HG02798 (cell line): ENCODE results near the gene DCDC2.
"Not testable (repeated sequence)": the region's sequence is repeated elsewhere in the genome, so short reads cannot be mapped to it uniquely, and the experiment has no call there.

Experiments used
- ATAC-seq: cut with Tn5 transposase; IDR thresholded peaks from one replicate; pipeline ENCODE4 v1.9.1; 2021; ENCODE audit warnings: mild to moderate bottlenecking; ENCODE audit not compliant: unreplicated experiment, poor library complexity

The DCDC2 gene

GRCh38 chr6:24228681-24229255, 129.1 kb downstream of the DCDC2 start:
- no peak for ATAC-seq

GRCh38 chr6:24228123-24228522, 129.7 kb downstream of the DCDC2 start:
- ATAC-seq: no peak

- ATAC-seq: no peak
These were observed 130.3 kb downstream of the DCDC2 start for GRCh38 chr6:24227556-24227955.

GRCh38 chr6:24226541-24226940, 131.3 kb downstream of the DCDC2 start:
- no peak for ATAC-seq

GRCh38 chr6:24225838-24226237, 132.0 kb downstream of the DCDC2 start:
- no peak for ATAC-seq

GRCh38 chr6:24223115-24223919, 134.5 kb downstream of the DCDC2 start:
- no peak for ATAC-seq

GRCh38 chr6:24219670-24220069, 138.2 kb downstream of the DCDC2 start:
- no peak for ATAC-seq

DNA sequence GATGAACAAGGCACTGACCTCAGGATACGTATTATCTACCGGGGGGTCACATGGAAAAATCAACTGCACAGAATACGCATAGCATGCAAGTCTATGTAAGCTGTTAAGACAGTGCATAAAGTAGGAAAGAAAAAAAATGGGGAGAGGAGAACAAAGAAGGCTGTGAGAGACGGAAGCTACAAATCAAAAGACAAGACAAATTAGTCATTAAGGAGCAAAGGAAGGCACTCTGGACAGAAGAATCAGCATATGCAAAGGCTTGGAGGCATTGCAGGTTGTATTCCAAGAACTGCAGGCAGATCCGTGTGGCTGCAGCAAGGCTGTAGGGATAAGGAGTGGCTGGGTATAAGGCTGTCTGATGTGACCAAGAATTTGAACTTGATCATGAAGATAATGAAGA, 142.9 kb downstream of the DCDC2 start:
- no peak for ATAC-seq

DNA sequence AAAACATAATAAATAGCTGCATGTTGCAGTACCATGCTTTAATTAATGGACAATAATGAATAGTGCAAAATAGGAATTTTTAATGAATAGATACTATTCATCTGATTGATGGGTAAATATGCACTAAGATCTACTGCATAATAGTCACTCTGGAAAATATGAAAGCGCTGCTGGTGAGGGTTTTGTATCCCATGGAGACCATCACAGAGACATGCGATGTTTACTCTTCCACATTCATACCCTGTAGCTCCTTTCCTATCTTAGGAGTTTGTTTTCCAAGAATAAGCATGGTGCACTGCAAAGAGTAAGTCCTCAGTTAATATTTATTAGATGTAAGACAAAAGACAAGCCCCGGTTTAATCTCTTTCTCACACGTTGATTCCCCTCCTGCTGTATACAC, 150.4 kb downstream of the DCDC2 start:
- ATAC-seq: no peak

DNA sequence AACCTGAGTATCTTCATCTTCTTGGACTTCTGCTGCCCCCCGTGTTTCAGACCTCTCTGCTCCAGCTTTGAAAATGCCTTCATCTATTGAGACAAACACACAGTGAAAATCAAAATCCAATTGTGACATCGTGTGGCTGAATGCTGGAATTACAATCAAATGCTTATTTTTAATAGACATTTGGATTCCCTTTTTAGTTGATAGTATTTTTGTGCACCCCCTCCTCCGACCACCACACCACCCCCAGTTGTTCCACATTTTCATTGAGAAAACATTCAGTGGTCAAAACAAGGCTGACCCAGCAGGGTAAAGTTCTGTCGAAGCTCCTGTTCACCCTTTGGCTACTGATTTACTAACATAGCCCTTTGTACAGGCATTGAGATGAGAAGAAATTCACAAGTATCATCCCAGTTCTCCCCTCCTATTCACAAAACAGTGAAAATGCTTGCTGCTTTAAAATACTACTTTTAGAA, 152.8 kb downstream of the DCDC2 start:
- ATAC-seq: peak; percentile 62

DNA sequence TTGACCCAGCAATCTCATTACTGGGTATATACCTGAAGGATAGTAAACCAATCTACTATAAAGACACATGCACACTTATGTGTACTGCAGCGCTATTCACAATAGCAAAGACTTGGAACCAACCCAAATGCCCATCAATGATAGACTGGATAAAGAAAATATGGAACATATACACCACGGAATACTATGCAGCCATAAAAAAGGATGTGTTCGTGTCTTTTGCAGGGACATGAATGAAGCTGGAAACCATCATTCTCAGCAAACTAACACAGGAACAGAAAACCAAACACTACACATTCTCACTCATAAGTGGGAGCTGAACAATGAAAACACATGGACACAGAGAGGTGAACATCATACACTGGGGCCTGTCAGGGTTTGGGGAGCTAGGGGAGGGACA, 153.7 kb downstream of the DCDC2 start:
- ATAC-seq: not testable (repeated sequence)

DNA sequence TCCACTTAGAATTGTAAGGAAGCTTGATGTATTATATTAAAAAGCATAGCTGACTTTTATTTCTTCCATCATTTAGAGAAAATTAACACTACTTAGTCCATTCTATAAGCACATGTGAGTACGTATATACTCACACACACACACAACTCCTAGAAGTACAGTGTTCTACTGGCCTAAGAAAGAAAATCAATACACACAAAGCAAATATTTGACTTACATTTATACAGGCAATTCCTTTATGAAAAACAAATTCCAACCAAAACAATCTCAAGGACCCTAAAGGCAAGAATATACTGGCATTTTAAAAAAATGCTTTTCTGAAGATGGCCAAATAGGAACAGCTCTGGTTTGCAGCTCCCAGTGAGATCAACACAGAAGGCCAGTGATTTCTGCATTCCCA, 160.0 kb downstream of the DCDC2 start:
- no peak for ATAC-seq

GRCh38 chr6:24195836-24196597, 161.8 kb downstream of the DCDC2 start:
- no peak for ATAC-seq

DNA sequence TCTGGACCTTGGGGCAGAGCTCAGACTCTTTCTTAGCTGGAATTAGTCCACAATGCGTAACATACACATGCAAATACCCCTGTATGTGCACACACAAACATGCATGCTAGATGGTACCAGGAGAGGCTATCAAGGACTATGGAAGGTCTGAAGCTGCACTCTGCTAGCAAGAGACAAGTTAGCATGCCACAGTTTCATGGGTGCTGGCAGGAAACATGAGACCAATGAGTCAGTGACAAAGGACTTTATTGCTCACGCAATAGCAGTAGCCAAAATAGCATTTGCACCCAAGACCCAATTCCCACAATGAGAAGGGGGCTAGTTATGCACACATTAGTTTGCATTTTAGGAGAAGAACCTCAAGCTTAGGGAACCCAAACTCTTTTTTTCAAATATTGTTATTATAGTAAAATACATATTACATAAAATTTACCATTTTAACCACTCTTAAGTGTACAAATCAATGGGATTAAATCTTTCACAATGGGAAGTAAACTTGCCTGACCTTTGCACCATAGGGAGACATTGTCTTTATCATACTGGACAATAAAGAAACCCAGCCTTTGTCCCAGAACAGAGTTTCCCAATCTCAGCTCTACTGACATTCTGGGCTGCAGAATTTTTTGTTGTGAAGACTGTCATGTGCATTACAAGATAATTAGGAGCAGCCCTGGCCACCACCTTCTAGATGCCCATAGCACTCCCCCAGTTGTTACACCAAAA, 162.7 kb downstream of the DCDC2 start:
- ATAC-seq: no peak

GRCh38 chr6:24193364-24193763, 164.5 kb downstream of the DCDC2 start:
- ATAC-seq: no peak

- ATAC-seq: no peak
These were observed 166.5 kb downstream of the DCDC2 start for GRCh38 chr6:24191346-24191745.

DNA sequence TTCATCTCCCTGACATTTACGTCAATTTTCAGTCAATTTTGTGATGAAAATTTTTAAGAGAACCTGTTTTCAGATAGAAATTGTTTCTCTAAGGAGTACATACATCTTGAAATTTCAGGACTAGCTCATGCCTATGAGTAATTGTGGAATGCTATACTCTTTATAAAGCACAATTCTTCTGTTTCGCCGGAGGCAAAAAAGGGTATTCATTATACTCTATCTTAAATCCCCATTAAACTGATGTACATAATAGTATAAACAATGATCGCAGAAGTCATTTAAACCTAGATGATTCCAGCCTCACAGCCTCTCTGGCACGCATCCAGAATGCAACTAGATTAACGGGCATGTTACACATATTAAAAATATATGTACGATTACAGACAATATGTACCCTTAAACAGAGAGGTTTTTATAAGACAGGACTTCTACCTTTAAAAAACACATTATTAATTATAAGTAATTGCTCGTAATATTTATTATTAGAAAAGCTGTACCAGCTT, 169.2 kb downstream of the DCDC2 start:
- ATAC-seq: no peak

- ATAC-seq: no peak
These were observed 169.8 kb downstream of the DCDC2 start for GRCh38 chr6:24187965-24188577.

DNA sequence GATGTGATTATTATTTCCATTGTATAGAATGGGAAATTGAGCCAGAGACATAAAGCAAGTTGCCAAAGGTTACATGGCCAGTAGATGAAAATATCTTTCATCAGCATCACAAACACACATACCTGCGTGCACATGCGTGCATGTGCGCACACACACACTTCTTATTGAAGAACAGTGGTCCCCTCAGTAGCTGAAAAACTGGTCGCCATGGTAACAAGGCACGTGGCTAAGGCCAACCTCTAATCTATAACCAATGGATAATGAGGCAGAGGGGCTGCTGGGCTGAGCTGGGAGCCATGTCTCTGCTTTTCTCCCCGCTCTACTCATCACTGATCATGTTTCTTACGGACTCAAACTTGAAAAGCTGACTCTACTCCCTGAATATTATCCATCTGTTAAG, 171.5 kb downstream of the DCDC2 start:
- ATAC-seq: no peak

DNA sequence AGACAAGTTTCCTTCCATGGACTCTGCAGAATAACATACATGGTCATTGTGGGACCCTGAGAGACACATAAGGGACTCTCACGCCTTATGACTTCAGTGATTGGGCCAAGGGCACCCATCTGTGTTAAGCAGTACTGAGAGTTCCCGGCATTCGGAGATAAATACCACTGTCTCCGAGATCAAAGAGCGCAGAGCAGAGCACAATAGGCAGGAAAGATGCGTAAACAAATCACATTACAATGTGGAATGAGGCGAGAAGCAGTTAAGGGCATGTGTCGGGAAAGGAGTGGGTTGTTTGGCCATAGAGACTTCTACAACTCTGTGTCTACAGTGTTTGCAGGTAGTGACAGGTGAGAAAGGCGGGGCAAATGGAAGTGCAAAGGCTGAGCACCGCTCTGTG, 174.3 kb downstream of the DCDC2 start:
- no peak for ATAC-seq
